Right atrium auricular region (tissue), 2 donors: ENCODE data around the gene MFSD2A. TPM values are rescaled to one million over a fixed set of nuclear protein-coding genes. Genes with fewer than 3 reads are reported as not detected.
"Not testable (repeated sequence)": the region's sequence is repeated elsewhere in the genome, so short reads cannot be mapped to it uniquely, and the experiment has no call there.

Source experiments
- DNase-seq: peaks from one replicate; pipeline ENCODE4 v3.0.0-alpha.2; 2019; ENCODE audit warnings: low spot score
- H3K27ac ChIP-seq, 2 donors: fragments of 200-600 bp; sonication (generic); 1 replicate in 1 of 2; 2 replicates in 1 of 2; pipeline ENCODE4 v1.5.1; 2016 to 2019
- H3K27me3 ChIP-seq, 2 donors: fragments of 200-600 bp; sonication (generic); one replicate each; pipeline versions ENCODE4 v1.5.1 to v1.6.0; 2017 to 2019
- H3K36me3 ChIP-seq: fragments of 200-600 bp; sonication (generic); one replicate; pipeline ENCODE4 v1.5.1; 2016
- H3K4me1 ChIP-seq, 2 donors: fragments of 200-600 bp; sonication (generic); one replicate each; pipeline versions ENCODE4 v1.5.1 to v1.6.0; 2017 to 2019
- H3K4me3 ChIP-seq, 2 donors: fragments of 200-600 bp; sonication (generic); 1 replicate in 1 of 2; 2 replicates in 1 of 2; pipeline ENCODE4 v1.5.1; 2017 to 2019; ENCODE audit warnings: mild to moderate bottlenecking in 1 of 2, moderate library complexity in 1 of 2
- H3K9me3 ChIP-seq, 2 donors: fragments of 200-600 bp; sonication (generic); one replicate each; pipeline ENCODE4 v1.5.1; 2019
- CTCF ChIP-seq, 2 donors: fragments of 200-600 bp; sonication (generic); IDR thresholded peaks; one replicate each; pipeline ENCODE4 v1.5.1; 2019; ENCODE audit warnings: antibody characterized with exemption in 2 of 2
- total RNA-seq, 2 donors: library from RNA; depleted of rRNA; stranded (reverse); fragments of >200 nt; gene quantifications; one replicate each; pipeline ENCODE4 v1.1.0, GENCODE V29; 2016

MFSD2A gene
- total RNA-seq, 2 donors from 2014 or later: 2.6 to 5.1 TPM

GRCh38 chr1:39981385-39981784, 26.4 kb downstream of the MFSD2A start:
- H3K9me3 ChIP-seq: no peaks in the 10 kb centered on the region
- H3K4me3 ChIP-seq: no peak overlapping the region
- no peak for DNase-seq
- H3K27ac ChIP-seq: no peak overlapping the region
- no peaks in the 10 kb centered on the region for H3K4me1 ChIP-seq
- H3K36me3 ChIP-seq: no peaks in the 10 kb centered on the region
- no peaks in the 10 kb centered on the region for H3K27me3 ChIP-seq
- TF ChIP-seq CTCF (IDR thresholded peaks at IDR 0.05): no peak

GRCh38 chr1:39981945-39982344, 27.0 kb downstream of the MFSD2A start:
- no peaks in the 10 kb centered on the region for H3K9me3 ChIP-seq
- TF ChIP-seq CTCF (IDR thresholded peaks at IDR 0.05): no peak
- H3K27me3 ChIP-seq: no peaks in the 10 kb centered on the region
- H3K36me3 ChIP-seq: no peaks in the 10 kb centered on the region
- no peaks in the 10 kb centered on the region for H3K4me1 ChIP-seq
- no peak overlapping the region for H3K4me3 ChIP-seq
- H3K27ac ChIP-seq: no peak overlapping the region
- no peak for DNase-seq

DNA sequence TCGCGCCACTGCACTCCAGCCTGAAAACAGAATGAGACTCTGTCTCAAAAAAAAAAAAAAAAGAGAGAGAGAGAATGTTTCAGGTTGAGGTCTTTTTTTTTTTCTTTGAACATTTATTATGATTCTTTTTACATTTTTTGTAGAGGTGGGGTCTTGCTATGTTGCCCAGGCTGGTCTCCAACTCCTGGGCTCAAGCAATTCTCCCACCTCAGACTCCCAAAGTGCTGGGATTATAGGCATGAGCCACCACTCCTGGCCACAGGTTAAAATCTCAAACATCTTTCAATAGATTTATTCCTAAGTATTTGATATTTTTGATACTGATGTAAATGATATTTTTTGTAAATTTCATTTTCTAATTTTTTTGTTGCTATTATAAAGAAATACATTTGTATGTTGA, 29.5 kb downstream of the MFSD2A start:
- H3K27me3 ChIP-seq, DNase-seq, H3K27ac ChIP-seq, H3K4me1 ChIP-seq, H3K36me3 ChIP-seq, H3K4me3 ChIP-seq, H3K9me3 ChIP-seq: not testable (repeated sequence)

DNA sequence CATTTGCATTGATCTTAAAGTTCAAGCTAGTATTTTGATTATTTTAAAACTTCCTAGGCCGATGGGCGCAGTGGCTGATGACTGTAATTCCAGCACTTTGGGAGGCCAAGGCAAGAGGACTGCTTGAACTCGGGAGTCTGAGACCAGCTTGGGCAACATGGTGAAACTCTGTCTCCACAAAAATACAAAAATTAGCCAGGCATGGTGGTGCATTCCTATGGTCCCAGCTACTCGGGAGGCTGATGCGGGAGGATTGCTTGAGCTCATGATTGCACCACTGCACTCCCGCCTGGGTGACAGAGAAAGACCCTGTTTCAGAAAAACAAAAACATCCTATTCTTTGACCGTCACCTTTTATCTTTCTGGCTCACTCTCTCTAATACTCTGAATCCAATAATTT, 30.0 kb downstream of the MFSD2A start:
- no peak for DNase-seq
- Histone ChIP-seq H3K4me1 (no peaks in the 10 kb centered on the region), H3K4me3 (no peak overlapping the region), H3K36me3 (no peaks in the 10 kb centered on the region), H3K9me3 (no peaks in the 10 kb centered on the region), H3K27ac (no peak overlapping the region), H3K27me3 (no peaks in the 10 kb centered on the region)
- no peak for TF ChIP-seq CTCF (IDR thresholded peaks at IDR 0.05)

DNA sequence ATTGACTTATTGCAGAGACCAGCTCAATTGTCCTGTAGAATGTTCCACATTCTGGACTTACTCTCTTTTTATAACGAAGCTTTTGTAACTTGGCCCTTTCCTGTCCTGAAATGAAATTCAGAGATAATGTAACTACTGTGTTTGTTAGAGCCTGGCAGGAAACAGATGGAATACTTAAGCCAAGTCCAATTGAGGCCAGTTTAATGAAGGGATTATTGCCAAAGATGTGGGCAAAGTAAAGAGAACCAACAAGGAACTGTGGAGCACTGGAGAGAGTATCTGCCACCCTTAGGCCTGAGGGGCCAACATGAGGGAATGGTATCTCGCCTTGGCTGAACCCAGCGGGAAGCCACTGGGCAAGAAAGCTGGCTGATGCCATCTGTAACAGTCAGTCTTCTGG, 32.9 kb downstream of the MFSD2A start:
- Histone ChIP-seq H3K4me1 (no peaks in the 10 kb centered on the region), H3K36me3 (no peaks in the 10 kb centered on the region), H3K27me3 (no peaks in the 10 kb centered on the region), H3K9me3 (no peaks in the 10 kb centered on the region), H3K27ac (no peak overlapping the region), H3K4me3 (no peak overlapping the region)
- TF ChIP-seq CTCF (IDR thresholded peaks at IDR 0.05): no peak
- no peak for DNase-seq

DNA sequence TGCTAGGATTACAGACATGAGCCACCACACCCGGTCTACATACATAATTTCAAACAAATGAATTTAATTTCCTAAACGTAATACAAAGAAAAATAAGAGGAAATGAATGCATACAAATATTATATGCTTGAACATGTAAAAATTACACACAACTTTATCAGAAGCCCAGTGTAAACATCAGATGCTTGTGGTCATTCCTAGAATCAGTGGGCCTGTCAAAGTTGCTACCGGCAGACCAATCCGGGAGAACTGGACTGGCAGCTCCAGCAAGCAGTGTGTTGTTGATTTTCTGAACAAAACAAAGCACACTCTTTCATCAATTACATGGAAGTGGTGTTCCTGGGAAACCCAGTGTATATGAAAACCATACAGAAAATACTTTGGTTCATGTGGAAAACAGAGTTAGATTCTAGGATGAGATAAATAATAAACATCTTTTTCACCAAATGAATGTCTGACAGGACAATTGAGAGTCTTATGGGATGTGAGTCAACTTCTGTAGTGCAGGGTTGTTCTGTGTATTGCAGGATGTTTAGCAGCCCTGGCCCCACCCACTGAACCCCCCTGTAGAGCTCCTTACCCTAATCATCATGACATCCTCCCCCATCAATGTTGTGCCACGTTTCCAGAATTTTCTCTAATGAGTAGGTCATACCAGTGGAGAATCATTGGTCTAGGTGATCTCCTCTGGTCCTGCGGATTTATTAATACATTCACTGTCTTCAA, 33.8 kb downstream of the MFSD2A start:
- no peak for DNase-seq
- Histone ChIP-seq H3K4me1 (no peaks in the 10 kb centered on the region), H3K27ac (no peak overlapping the region), H3K4me3 (no peak overlapping the region), H3K27me3 (no peaks in the 10 kb centered on the region), H3K9me3 (no peaks in the 10 kb centered on the region), H3K36me3 (no peaks in the 10 kb centered on the region)
- no peak for TF ChIP-seq CTCF (IDR thresholded peaks at IDR 0.05)
